CD4-positive, alpha-beta T cell treated with Interleukin-17A for 1 hour (primary cell): Measurements from ENCODE around the gene SMAD5.
A peak's percentile ranks its signal among the peaks of the same experiment; 100 is the strongest.

Source experiments
- DNase-seq: peaks from one replicate; pipeline ENCODE4 v3.0.0-alpha.2; 2020

SMAD5 gene

GRCh38 chr5:136157514-136157913, 24.9 kb downstream of the SMAD5 start:
- DNase-seq = no peak

DNA sequence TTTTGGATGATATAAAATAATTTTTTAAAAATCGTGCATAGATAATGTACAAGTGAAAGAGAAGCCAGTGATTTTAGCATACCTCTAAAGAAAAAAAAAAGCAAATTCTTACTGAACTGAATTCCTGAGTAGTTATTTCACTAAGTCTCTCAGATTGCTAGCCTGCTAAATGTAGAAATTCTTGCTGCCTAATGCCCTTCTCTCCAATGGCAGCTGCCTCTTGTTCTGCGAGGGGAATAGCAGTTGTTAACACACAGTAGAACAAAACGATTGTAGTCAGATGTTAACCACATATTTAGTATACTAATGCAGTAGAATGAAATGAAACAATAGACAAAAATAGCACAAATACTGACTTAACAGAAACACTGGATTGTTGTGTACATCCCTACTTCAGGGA, 26.8 kb downstream of the SMAD5 start:
- DNase-seq = no peak

DNA sequence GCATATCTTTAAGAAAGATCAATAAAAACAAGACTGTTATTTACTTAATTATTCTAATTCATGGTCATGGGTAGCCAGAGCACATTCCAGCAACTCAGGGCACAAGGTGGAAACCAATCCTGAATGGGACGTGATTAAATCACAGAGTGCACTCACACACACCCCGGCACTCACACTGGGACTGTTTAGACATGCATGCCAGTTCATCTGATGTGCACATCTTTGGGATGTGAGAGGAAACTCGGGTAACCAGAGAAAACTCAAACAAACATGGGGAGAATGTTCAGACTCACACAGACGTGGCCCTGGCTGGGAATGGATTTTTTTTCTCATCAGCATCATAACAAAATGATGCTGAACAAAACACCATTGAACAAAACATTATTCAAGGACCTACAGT, 29.4 kb downstream of the SMAD5 start:
- no peak for DNase-seq

- no peak for DNase-seq
Observed at GRCh38 chr5:136164226-136164625, 31.6 kb downstream of the SMAD5 start.

DNA sequence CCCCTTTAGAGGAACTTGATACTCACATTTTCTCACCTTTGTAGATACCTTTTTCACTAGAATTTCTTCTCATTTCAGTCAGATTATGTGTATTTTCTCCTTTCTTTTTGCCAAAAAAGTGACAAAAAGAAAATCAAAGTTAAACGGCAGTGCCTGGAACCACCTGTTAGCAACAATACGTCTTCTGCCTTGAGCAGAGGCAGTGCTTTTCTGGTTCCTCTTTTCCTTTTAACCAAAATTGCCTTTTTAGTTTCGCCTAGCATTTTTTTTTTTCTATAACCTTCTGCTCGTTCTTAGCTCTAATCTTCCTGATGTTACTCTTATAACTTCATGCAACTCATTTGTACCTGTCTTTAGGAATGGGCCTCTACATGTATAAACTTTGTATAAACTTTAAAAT, 34.3 kb downstream of the SMAD5 start:
- DNase-seq = no peak

- no peak for DNase-seq
Observed at GRCh38 chr5:136169218-136169617, 36.6 kb downstream of the SMAD5 start.

GRCh38 chr5:136174021-136174659, 41.5 kb downstream of the SMAD5 start:
- peak; percentile 23 for DNase-seq

GRCh38 chr5:136182618-136183017, 50.0 kb downstream of the SMAD5 start:
- DNase-seq = no peak

GRCh38 chr5:136185974-136186665, 53.5 kb downstream of the SMAD5 start:
- no peak for DNase-seq

DNA sequence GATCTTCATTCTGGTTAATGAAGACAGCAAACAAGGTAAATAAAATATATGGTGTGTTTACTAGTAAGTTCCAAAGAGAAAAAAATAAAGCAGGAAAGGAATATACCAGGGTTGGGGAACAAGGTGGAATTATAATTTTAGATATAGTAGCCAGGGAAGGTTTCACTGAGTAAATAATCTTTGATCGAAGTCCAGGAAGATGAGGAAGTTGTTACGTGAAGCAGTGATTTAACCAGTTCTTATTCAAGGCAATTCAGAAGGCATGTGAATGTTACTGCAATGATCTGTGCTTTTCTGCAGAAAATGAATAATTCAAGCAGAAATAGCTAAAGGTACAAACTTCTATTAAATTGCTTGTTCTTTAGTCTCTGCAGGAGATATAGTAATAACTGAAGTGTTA, 54.2 kb downstream of the SMAD5 start:
- DNase-seq = no peak

GRCh38 chr5:136188859-136189258, 56.2 kb downstream of the SMAD5 start:
- DNase-seq = no peak

DNA sequence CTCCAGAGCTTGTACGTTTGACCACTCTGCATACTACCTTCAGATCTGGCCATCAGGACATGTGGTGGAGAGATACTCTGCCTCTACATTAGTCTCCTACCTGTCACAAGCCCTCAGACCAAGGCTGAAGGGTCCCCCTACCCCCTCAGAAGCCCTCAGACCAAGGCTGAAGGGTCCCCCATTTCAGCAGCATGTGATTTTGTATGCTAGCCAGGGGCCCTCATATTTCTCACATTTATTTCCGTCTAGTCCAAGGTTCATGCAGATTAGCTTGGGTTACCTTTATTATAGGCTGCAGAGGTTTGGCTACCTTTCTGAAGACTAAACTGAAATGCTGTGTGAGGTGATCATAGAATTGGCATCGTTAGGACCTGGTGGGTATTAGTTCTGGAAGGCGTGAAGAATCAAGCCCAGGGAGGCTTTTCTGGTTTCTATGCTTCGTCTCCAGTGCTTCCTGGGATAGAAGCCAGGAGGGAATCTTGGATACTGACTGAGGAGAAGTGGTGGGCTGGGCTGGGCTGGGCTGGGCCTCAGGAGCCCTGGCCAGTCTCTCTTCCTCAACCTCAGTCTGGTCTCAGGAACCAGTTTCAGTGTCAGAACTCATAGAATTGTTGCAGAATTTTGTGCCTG, 57.6 kb downstream of the SMAD5 start:
- no peak for DNase-seq

GRCh38 chr5:136190904-136191303, 58.3 kb downstream of the SMAD5 start:
- DNase-seq = no peak

DNA sequence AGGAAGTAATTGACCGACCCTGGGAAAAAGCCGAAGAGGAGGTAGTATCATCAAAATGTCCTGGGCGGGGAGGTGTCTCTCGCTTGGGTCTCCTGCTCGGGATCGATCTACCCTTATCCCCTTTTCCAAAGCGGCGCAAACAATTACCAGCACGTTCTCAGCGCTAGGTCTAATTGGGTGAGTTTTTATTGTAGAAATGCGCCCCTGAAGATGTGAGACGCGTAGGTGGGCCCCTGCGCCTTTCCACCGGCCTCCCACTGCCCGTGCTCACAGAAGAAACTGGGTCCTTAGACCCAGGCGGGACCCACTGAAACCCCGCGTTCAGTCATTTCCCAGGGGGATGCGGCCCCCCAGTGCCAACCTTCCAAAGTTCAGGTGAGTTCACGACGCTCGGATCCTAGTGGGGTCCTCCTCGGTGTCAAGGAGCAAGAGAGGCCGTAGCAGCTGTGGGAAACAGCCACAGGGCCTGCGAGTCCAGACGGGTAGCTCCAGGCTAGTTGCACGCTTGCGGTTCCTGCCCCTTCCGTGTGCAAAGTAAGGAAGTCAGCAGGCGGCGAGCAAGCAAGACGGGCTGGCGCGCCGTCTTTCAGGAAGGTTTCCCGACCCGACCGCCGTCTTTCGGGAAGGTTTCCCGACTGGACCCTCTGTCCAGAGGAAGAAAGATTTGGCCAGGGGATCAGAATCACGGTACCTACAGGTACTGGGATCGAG, 58.8 kb downstream of the SMAD5 start:
- no peak for DNase-seq

GRCh38 chr5:136192015-136192525, 59.4 kb downstream of the SMAD5 start:
- no peak for DNase-seq

GRCh38 chr5:136192526-136193321, 60.1 kb downstream of the SMAD5 start, which contains the start of gene SMIM32:
Gene SMIM32, minus strand, starts transcription at chr5:136193162. Its CDS starts 638 bp downstream, at chr5:136192524.
- no peak for DNase-seq

DNA sequence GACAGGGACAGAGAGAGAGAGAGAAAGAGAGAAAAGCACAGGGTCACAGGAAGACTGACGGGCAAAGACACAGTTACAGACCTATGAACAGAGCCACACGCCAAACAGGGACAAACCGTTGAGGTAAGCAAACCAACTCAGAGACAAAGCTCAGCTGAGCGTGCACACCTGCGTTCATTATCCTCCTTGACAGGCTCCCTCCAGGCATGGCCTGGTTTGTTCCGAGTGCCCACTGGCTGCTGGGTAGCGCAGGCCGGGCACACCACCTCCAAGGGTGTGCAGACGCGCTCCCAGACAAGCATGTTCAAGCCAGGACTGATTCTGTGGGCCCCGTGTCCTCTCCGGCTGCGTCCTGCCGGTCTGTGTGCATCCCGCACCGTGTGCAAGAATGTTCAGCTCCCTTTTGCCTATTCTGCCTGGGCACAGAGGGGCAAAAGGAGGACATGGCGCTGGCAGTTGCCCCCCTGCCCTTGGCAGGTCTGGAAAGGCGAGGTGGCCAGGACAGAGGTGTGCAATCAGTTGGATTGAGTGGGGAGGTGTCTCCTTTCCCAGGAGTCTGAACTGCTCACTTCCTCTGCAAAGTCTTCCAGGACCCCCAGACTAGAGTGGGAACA, 60.8 kb downstream of the SMAD5 start:
- no peak for DNase-seq

GRCh38 chr5:136194576-136194975, 61.9 kb downstream of the SMAD5 start:
- DNase-seq = no peak

GRCh38 chr5:136195971-136196820, 63.6 kb downstream of the SMAD5 start:
- DNase-seq = no peak

DNA sequence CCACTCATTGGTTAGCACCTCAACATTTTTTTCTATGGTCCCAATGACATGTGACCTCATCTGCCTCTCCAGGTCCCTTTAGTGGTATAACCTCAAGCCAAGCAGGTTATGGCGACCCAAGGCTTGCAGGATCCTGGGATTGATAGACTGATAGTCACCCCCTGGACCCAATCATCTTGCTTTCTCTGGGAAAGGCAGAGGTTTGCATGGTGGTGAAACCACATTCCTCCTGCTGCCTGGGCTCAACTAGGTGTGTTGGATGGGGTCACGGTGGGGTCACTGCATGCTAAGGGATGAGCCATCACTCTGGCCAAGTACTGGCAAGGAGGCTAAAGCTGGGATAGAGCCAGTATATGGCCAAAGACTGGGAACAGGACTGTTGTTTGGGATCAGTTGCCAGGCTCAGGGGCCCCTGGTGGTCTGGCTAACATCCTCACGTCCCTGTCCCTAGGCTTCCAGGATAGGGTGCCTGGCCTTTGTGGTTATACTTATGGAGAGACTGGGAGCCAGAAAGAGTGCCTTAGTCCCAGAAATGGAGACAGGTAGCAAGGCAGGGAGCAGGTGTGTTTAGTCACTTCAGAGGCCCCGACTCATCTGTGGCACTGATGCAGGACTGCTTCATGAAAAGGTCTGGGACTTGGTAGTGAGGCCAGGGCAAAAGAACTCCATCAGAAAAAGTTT, 65.0 kb downstream of the SMAD5 start:
- no peak for DNase-seq
